Measurements from ENCODE around the gene SLC5A9. TPM values are rescaled to one million over a fixed set of nuclear protein-coding genes. Genes with fewer than 3 reads are reported as not detected.

SLC5A9 gene
- polyA plus RNA-seq, 2 of the 4 experiments (the other 2 are of a cell fraction): 0.03 to 0.21 TPM

DNA sequence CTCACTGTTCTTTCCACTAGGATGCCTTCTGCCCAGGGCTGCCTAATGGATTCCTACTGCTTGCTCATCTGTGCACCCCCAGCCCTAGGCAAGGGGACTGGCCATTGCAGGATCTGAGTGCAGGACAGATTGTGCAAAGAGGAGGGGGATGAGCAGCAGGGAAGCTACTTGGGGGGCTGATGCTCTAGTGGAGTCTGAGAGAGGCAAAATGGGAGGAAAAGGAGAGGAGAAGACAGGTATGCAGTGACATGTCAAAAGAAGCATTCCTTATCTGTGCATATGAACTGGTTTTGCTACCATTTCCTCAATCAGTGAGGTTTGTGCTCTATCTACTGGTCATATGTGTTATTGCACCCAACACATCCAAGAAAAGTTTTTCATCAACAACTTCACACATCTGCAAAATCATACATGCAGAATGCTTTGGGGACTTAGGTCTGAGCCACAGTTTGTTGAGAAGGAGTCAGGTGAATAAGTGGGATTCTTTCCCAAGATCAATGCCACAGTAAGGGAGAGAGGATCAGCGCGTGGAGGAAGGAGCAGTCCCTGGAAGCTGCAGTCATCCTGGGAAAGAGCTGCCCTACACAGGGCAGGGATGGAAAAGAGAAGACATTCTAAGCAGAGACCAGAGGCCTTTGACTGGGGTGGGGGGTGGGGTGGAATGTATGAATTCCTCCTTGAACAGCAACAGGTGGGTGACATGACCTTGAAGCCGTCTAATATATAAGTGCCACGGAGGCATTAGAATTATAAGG, 14.4 kb downstream of the SLC5A9 start (continued):
- TF ChIP-seq RARB (CRISPR knock-in tag; IDR thresholded peaks at IDR 0.05) (no peak), HOXA7 (CRISPR knock-in tag; IDR thresholded peaks at IDR 0.05) (no peak), RNF2 (IDR thresholded peaks at IDR 0.05; ENCODE audit: borderline replicate concordance, low read depth) (no peak), RAD21 (conservative IDR thresholded peaks at IDR 0.05 in 1 of 2, IDR thresholded peaks at IDR 0.05 in 1 of 2) (peak; percentile 54 to 65), MAFK (IDR thresholded peaks at IDR 0.05; ENCODE audit: partially characterized antibody) (no peak)
- TF ChIP-seq, protein P1, sequence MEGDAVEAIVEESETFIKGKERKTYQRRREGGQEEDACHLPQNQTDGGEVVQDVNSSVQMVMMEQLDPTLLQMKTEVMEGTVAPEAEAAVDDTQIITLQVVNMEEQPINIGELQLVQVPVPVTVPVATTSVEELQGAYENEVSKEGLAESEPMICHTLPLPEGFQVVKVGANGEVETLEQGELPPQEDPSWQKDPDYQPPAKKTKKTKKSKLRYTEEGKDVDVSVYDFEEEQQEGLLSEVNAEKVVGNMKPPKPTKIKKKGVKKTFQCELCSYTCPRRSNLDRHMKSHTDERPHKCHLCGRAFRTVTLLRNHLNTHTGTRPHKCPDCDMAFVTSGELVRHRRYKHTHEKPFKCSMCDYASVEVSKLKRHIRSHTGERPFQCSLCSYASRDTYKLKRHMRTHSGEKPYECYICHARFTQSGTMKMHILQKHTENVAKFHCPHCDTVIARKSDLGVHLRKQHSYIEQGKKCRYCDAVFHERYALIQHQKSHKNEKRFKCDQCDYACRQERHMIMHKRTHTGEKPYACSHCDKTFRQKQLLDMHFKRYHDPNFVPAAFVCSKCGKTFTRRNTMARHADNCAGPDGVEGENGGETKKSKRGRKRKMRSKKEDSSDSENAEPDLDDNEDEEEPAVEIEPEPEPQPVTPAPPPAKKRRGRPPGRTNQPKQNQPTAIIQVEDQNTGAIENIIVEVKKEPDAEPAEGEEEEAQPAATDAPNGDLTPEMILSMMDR (IDR thresholded peaks at IDR 0.05): peak; percentile 45

DNA sequence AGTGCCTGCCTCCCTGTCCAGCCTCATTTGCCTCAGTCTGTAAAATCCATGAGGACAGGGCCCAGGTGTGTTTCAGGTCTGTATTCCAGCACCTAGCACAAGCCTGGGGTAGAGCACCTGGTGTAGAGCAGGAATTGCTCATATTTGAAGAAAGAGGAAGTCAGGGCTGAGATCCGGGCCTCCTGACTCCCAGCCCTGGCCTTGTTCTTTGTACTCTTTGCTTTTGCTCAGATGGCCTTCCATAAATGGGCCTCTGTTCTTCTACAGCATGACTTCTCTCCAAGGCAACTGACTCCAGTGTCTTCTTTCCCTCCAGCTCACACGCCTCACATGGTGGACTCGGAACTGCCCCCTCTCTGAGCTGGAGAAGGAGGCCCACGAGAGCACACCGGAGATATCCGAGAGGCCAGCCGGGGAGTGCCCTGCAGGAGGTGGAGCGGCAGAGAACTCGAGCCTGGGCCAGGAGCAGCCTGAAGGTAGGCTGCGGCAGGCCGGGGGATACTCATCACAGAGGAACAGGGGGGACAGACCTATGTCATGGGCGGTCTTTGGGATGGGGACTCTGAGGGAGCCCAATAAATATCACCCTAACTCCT, 19.7 kb downstream of the SLC5A9 start:
- ATAC-seq: no peak
- no peak overlapping the region for H3K4me3 ChIP-seq
- no peaks in the 10 kb centered on the region for H3K4me1 ChIP-seq
- ChIA-PET POLR2A (no interaction called here), CTCF (no interaction called here)
- no peak overlapping the region for H3K4me2 ChIP-seq
- TF ChIP-seq JUN (IDR thresholded peaks at IDR 0.05): no peak
- no peak for TF ChIP-seq KDM1A (IDR thresholded peaks at IDR 0.05; ENCODE audit: low read depth)
- TF ChIP-seq, protein P1 (IDR thresholded peaks at IDR 0.05): no peak
- no peak for TF ChIP-seq MYC (IDR thresholded peaks at IDR 0.05; ENCODE audit: borderline replicate concordance, low read length)
- no peak for TF ChIP-seq RARB (CRISPR knock-in tag; IDR thresholded peaks at IDR 0.05)
- TF ChIP-seq MAFK (IDR thresholded peaks at IDR 0.05; ENCODE audit: partially characterized antibody): no peak
- TF ChIP-seq EHMT2 (IDR thresholded peaks at IDR 0.05; ENCODE audit: low read depth): no peak
- TF ChIP-seq RNF2 (IDR thresholded peaks at IDR 0.05; ENCODE audit: borderline replicate concordance, low read depth): no peak
- TF ChIP-seq, protein P2, sequence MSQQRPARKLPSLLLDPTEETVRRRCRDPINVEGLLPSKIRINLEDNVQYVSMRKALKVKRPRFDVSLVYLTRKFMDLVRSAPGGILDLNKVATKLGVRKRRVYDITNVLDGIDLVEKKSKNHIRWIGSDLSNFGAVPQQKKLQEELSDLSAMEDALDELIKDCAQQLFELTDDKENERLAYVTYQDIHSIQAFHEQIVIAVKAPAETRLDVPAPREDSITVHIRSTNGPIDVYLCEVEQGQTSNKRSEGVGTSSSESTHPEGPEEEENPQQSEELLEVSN (IDR thresholded peaks at IDR 0.05; ENCODE audit: borderline replicate concordance, low read depth): no peak
- TF ChIP-seq RCOR1 (IDR thresholded peaks at IDR 0.05; ENCODE audit: low read depth, low read length): no peak
- TF ChIP-seq ZC3H11A (IDR thresholded peaks at IDR 0.05): no peak
- TF ChIP-seq NPAS2 (CRISPR knock-in tag; IDR thresholded peaks at IDR 0.05; ENCODE audit: borderline replicate concordance): no peak
- no peak for TF ChIP-seq HDAC2 (IDR thresholded peaks at IDR 0.05)
- TF ChIP-seq ZFP36 (IDR thresholded peaks at IDR 0.05; ENCODE audit: borderline replicate concordance, partially characterized antibody): no peak
- TF ChIP-seq ZNF302 (CRISPR knock-in tag; IDR thresholded peaks at IDR 0.05): no peak
- TF ChIP-seq, protein P3, sequence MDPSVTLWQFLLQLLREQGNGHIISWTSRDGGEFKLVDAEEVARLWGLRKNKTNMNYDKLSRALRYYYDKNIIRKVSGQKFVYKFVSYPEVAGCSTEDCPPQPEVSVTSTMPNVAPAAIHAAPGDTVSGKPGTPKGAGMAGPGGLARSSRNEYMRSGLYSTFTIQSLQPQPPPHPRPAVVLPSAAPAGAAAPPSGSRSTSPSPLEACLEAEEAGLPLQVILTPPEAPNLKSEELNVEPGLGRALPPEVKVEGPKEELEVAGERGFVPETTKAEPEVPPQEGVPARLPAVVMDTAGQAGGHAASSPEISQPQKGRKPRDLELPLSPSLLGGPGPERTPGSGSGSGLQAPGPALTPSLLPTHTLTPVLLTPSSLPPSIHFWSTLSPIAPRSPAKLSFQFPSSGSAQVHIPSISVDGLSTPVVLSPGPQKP (IDR thresholded peaks at IDR 0.05; ENCODE audit: low read depth, low read length): no peak
- no peak for TF ChIP-seq BHLHE40 (IDR thresholded peaks at IDR 0.05; ENCODE audit: low read depth, low read length)
- TF ChIP-seq FOSL2 (IDR thresholded peaks at IDR 0.05): no peak
- no peak for TF ChIP-seq FOSL2 (CRISPR knock-in tag; IDR thresholded peaks at IDR 0.05)
- no peak for TF ChIP-seq FOXS1 (CRISPR knock-in tag; IDR thresholded peaks at IDR 0.05)
- no peak for DNase-seq (ENCODE audit: low read depth in 1 of 2, low spot score in 1 of 2)
- H3K9me3 ChIP-seq: no peaks in the 10 kb centered on the region
- 62% methylated on average over 10 of the region's 12 CpGs for WGBS (ENCODE audit: missing lambda C conversion rate)
- H3K27ac ChIP-seq: no peak overlapping the region
- no peak for FAIRE-seq

All from A549 (cell line).